Stimulated activated CD8-positive, alpha-beta memory T cell treated with anti-CD3 and anti-CD28 coated beads, Interleukin-2, amount 100 ng/mL, for 48 hours (primary cell): Measurements from ENCODE around the gene FADD.
"Not testable (repeated sequence)": the region's sequence is repeated elsewhere in the genome, so short reads cannot be mapped to it uniquely, and the experiment has no call there.

ENCODE experiments used
- DNase-seq, 2 donors: peaks; one replicate each; pipeline ENCODE4 v3.0.0-alpha.2; 2020; ENCODE audit warnings: low read depth in 2 of 2

Gene FADD

DNA sequence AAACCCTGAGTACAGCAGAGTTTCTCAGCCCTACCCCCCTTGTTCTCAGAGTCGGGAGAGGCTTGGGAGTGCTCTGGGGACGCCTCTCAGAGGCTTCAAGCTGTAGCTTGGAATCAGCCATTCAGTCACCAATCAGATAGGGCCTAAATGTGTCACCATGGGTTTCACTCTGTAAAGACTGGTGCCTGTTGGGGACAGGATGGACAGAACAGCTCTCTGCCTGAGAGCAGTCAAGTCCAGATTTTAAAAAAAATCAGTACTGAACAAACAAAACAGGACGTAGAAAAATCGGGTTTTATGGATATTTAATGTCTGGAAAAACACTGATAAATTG, 1.3 kb downstream of the FADD start:
- DNase-seq = no peak

- DNase-seq = no peak
These were observed 2.1 kb downstream of the FADD start for GRCh38 chr11:70205049-70205725.

DNA sequence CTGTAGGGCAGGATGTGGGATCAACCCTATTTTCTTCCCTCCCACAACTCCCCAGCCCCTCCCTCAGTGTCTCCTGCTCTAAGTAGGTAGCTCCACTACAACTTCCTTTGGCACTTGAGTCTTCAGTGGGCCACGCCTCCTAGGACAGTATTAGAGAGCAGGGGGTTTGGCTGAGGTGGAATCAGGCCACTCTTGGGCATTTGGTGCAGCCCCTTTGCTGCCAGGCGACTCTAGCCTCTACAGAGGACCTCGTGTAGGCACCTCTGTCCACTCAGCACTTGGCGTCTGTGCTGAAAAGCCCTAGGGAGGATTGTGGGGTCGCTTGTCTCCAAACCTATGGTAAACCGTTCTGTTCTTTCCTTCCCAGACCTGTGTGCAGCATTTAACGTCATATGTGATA, 2.7 kb downstream of the FADD start:
- no peak for DNase-seq

- no peak for DNase-seq
These were observed 3.3 kb downstream of the FADD start for GRCh38 chr11:70206226-70206981.

- no peak for DNase-seq
These were observed 3.9 kb downstream of the FADD start for GRCh38 chr11:70206982-70207376.

DNA sequence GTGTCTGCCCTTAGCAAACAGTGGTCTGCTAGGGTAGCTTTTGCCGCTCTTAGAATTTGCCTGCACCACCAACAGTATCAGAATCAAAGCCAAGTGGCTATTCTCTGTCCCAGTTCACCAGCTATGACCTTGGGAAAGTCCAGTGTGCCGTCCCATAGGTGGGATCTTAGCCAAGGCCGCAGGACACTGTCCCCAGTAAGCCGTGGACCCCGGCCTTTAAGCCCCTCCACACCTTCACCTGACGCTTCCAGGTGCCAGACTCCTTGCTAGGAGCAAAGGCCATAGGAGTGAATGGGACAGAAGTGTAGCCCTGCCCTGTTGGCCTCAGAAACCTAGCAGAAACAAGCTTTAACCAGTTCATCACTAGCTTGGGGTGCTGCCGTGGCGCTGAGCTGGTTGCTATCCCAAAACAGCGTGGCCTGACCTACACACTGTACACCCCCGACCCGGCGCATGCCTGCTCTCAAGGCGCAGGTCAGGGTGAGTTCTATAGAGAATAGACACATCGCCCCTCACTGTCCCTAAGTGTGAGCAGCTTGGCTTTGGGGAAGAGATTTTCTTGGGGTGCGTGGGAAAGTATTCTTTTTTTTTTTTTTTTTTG, 4.5 kb downstream of the FADD start:
- DNase-seq = no peak

- DNase-seq = no peak
These were observed 6.4 kb downstream of the FADD start for GRCh38 chr11:70209391-70209912.

DNA sequence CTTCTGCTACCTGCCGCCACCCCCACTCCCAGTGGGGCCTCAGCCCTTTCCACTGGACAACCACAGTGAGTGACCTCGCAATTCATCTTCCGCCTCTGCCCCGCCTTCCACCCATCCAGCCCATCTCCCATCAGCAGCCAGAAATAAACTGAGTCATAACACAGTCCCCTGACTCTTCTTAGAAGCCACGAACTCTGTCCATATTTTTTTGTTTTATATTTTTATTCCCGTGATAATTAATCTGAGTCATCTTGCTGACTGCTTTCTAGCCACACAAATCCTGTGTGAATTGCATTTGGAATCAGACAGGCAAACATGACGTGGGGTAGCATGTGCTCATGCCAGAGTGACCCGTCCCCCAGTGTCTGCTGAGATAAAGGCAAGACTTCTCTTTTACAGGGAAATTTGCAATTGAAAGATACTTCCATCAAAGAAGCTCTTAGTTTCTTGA, 7.0 kb downstream of the FADD start:
- DNase-seq = no peak

- no peak for DNase-seq
These were observed 7.4 kb downstream of the FADD start for GRCh38 chr11:70210530-70210929.

DNA sequence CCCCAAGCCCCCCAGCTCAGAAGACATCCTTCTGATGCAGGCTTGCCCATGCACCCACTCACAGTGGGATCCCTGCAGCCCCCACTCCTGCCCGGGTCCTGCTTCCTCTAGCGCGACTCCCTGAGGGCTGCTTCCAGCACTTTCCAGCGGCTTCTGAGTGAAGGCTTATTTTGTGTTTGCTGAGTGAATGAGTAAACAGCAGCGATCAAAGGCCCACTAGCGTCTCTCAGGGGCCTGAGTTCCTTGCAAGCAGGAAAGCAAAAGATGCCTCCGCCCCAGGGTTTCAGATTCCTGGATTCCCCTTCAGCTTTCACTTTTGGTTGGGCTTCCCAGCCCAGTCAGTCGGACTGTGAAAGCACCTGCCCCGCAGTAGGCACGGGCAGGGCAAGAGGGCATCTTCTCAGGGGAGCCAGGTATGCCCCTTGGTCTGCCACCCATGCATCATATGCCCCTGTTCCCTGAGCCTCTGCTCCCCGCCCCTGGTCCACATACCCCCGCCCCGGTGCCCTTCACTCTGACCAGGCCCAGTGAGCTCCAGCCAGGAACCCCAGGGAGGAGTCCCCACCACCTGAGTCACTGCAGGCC, 9.2 kb downstream of the FADD start:
- no peak for DNase-seq

- not testable (repeated sequence) for DNase-seq
These were observed 14.3 kb downstream of the FADD start for GRCh38 chr11:70217388-70217787.

DNA sequence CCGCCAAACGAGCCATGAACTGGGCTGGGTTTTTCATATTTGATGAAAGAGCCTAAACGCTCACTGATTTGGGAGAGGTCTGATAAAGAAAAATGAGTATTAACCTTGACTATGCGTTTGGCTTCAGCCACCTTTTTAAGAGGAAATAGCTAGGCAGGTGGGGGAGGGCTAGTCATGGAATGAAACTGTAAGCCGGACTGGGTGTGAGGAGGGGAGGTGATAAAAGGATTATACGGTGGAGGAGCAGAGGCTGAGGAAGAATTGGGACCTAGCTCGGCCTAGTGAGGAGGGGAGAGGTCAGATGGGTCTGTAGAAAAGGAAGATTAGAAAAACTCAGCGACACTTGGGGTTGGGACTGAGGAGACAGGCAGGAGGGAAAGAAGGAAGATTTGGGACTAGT, 15.0 kb downstream of the FADD start:
- DNase-seq = not testable (repeated sequence)

GRCh38 chr11:70220136-70220535, 17.0 kb downstream of the FADD start:
- DNase-seq = no peak

DNA sequence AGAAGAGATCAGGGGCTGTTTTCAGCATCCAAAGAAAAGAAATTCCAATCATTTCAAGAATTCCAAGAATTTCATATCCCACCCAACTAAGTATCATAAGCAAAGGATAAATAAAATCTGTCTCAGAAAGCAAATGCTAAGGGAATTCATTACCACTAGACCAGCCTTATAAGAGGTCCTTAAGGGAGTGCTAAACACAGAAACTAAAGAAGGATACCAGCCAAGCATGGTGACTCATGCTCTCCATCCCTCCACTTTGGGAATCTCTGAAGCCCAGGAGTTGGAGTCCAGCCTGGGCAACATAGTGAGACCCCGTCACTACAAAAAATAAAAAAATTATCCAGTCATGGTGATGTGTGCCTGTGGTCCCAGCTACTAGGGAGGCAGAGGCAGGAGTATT, 17.8 kb downstream of the FADD start:
- no peak for DNase-seq

GRCh38 chr11:70225681-70226177, 22.6 kb downstream of the FADD start:
- DNase-seq = no peak

GRCh38 chr11:70226183-70226582, 23.1 kb downstream of the FADD start:
- no peak for DNase-seq

DNA sequence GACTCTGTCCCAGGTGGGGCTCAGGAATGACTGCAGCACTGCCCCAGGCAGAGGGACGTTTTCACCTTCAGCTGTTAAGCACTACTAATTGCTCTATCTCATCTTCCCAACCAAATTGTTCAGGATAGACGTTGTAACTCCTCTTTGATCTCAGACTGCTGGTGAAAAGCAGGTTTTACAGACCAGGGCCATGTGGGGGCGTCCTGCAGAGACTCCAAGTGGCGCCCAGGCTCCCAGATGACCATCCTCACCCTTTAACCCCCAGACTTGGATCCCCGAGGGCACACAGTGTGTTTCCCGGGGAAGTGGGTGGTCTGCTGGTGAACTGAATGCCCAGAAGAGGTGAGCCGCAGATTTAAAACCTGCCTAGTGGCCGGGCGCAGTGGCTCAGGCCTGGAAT, 23.9 kb downstream of the FADD start:
- DNase-seq = no peak

- DNase-seq = no peak
These were observed 26.6 kb downstream of the FADD start for GRCh38 chr11:70229737-70230136.

- no peak for DNase-seq
These were observed 27.2 kb downstream of the FADD start for GRCh38 chr11:70230151-70230839.

- DNase-seq = no peak
These were observed 28.0 kb downstream of the FADD start for GRCh38 chr11:70230840-70231710.

- DNase-seq = no peak
These were observed 29.9 kb downstream of the FADD start for GRCh38 chr11:70233034-70233433.
